Endothelial cell of umbilical vein (primary cell): ENCODE data around the gene TRIP10. TPM values are rescaled to one million over a fixed set of nuclear protein-coding genes. Genes with fewer than 3 reads are reported as not detected.

Source experiments
- BruUV-seq: library from RNA; stranded (reverse); fragments of 400-500 nt; replicated peaks from 2 replicates; lab custom pipeline; 2021; lab: Mats Ljungman, UMichigan
- CTCF ChIA-PET: fragments of 300-600, 350-600 bp; sonication (Branson Sonifier 250); formaldehyde crosslinking; loops from one replicate; lab custom pipeline; 2021; ENCODE audit warnings: antibody characterized with exemption, inconsistent platforms; lab: Charles Lee
- POLR2A ChIA-PET: fragments of 300-600, 350-600 bp; sonication (Branson Sonifier 250); formaldehyde crosslinking; loops from one replicate; lab custom pipeline; 2021; ENCODE audit warnings: antibody characterized with exemption, inconsistent platforms; lab: Charles Lee
- DNase-seq: peaks from one replicate; pipeline ENCODE4 v3.0.0-alpha.2; 2011; ENCODE audit warnings: low read depth, low spot score
- FAIRE-seq: peaks from 2 replicates; lab custom pipeline; 2011; peaks lifted over from hg19 to GRCh38; lab: Jason Lieb, UNC
- H2AFZ ChIP-seq: 2 replicates; pipeline ENCODE4 v1.6.0; 2012; ENCODE audit warnings: low read depth, low read length, control low read depth, inconsistent platforms
- H3K27ac ChIP-seq: 2 replicates; pipeline ENCODE4 v1.5.1; 2011; ENCODE audit warnings: low read depth, mild to moderate bottlenecking, control low read depth, low read length, moderate library complexity; ENCODE audit not compliant: insufficient read depth
- H3K27me3 ChIP-seq, 2 experiments: 2 replicates each; pipeline versions ENCODE4 v1.6.0 to v1.6.1; 2011; ENCODE audit warnings: low read length in 2 of 2, mixed read lengths in 1 of 2; ENCODE audit not compliant: control insufficient read depth in 2 of 2, insufficient read depth in 2 of 2
- H3K36me3 ChIP-seq, 2 experiments: 2 replicates in 1 of 2; 3 replicates in 1 of 2; pipeline ENCODE4 v1.5.1; 2011; ENCODE audit warnings: low read length in 2 of 2, mild to moderate bottlenecking in 1 of 2, moderate library complexity in 1 of 2; ENCODE audit not compliant: control insufficient read depth in 2 of 2, insufficient read depth in 2 of 2; ENCODE audit errors: extremely low read depth in 1 of 2
- H3K4me1 ChIP-seq: 3 replicates; pipeline ENCODE4 v1.5.1; 2011; ENCODE audit warnings: mild to moderate bottlenecking, low read length; ENCODE audit not compliant: control insufficient read depth, insufficient read depth; ENCODE audit errors: extremely low read depth
- H3K4me2 ChIP-seq: 2 replicates; pipeline ENCODE4 v1.6.1; 2011; ENCODE audit warnings: low read length, control low read depth, mixed read lengths; ENCODE audit not compliant: insufficient read depth
- H3K4me3 ChIP-seq, 3 experiments: fragments of 200-600 bp in 1 of 3; sonication (generic), shearing (Covaris generic) in 1 of 3; replicated peaks in 1 of 3; 2 replicates each; pipeline ENCODE4 v1.5.1; 2011 to 2016; ENCODE audit warnings: control low read depth in 3 of 3, low read length in 3 of 3, mild to moderate bottlenecking in 2 of 3, inconsistent platforms in 1 of 3, low read depth in 1 of 3, moderate library complexity in 1 of 3; ENCODE audit not compliant: insufficient read depth in 1 of 3
- H3K79me2 ChIP-seq: 2 replicates; pipeline ENCODE4 v1.6.0; 2012; ENCODE audit warnings: low read length, inconsistent platforms; ENCODE audit not compliant: control insufficient read depth, insufficient read depth
- H3K9ac ChIP-seq: replicated peaks from 2 replicates; pipeline ENCODE3; 2011; ENCODE audit warnings: low read length, control low read depth; ENCODE audit not compliant: insufficient read depth; ENCODE audit errors: extremely low read depth
- H3K9me1 ChIP-seq: replicated peaks from 3 replicates; pipeline ENCODE4 v1.6.0; 2011; ENCODE audit warnings: mild to moderate bottlenecking, low read length; ENCODE audit not compliant: control insufficient read depth, insufficient read depth; ENCODE audit errors: extremely low read depth
- H3K9me3 ChIP-seq: replicated peaks from 2 replicates; pipeline ENCODE4 v1.5.1; 2012; ENCODE audit warnings: low read length, inconsistent platforms; ENCODE audit not compliant: control insufficient read depth, insufficient read depth
- H4K20me1 ChIP-seq: replicated peaks from 2 replicates; pipeline ENCODE3; 2011; ENCODE audit warnings: mild to moderate bottlenecking, low read length; ENCODE audit not compliant: control insufficient read depth, insufficient read depth; ENCODE audit errors: extremely low read depth
- EZH2 ChIP-seq: IDR thresholded peaks from 2 replicates; pipeline ENCODE4 v1.6.1; 2012; ENCODE audit warnings: borderline replicate concordance, low read depth, mild to moderate bottlenecking, moderate library complexity, low read length, inconsistent platforms; ENCODE audit not compliant: severe bottlenecking
- FOS ChIP-seq: IDR thresholded peaks from 2 replicates; pipeline ENCODE4 v1.6.1; 2011; ENCODE audit warnings: mild to moderate bottlenecking, low read length, moderate library complexity, borderline replicate concordance; ENCODE audit not compliant: insufficient read depth
- GATA2 ChIP-seq: IDR thresholded peaks from 2 replicates; pipeline ENCODE4 v1.7.0; 2011; ENCODE audit warnings: low read depth, mild to moderate bottlenecking, moderate library complexity, mixed read lengths, low read length; ENCODE audit not compliant: insufficient read length, insufficient read depth
- JUN ChIP-seq: IDR thresholded peaks from 2 replicates; pipeline ENCODE4 v1.6.1; 2011; ENCODE audit warnings: borderline replicate concordance, low read depth; ENCODE audit not compliant: insufficient read length, insufficient read depth
- MYC ChIP-seq: IDR thresholded peaks from one replicate; pipeline ENCODE4 v1.6.1; 2011; ENCODE audit warnings: mild to moderate bottlenecking, low read depth, low read length
- POLR2A ChIP-seq: IDR thresholded peaks from 2 replicates; pipeline ENCODE4 v1.6.1; 2012; ENCODE audit warnings: low read depth, mild to moderate bottlenecking, control low read depth, low read length
- POLR2AphosphoS5 ChIP-seq: IDR thresholded peaks from 2 replicates; pipeline ENCODE4 v1.6.1; 2012; ENCODE audit warnings: low read depth, mild to moderate bottlenecking, control low read depth, low read length, moderate library complexity; ENCODE audit not compliant: insufficient read depth
- dilution Hi-C: fragments of 300-500 bp; cut with MboI; formaldehyde crosslinking; loops from one replicate; pipeline ENCODE4 v1.15.0; 2019; ENCODE audit warnings: low sequenced_read_pairs; ENCODE audit not compliant: extremely low pct_ligation_motif_present
- intact Hi-C: fragments of 100-400 bp; cut with micrococcal nuclease; formaldehyde crosslinking; loops from one replicate; pipeline ENCODE4 v1.10.0; 2022
- polyA plus RNA-seq, 4 experiments: library from polyadenylated mRNA; depleted of rRNA in 3 of 4; stranded (reverse) in 3 of 4; unstranded in 1 of 4; fragments of >200 nt; gene quantifications; 2 replicates each; pipeline versions ENCODE4 v1.2.1 to v1.2.3, GENCODE V29; 2011 to 2012; ENCODE audit warnings: missing spikeins in 1 of 4
- total RNA-seq: library from RNA; stranded (reverse); gene quantifications from 2 replicates; pipeline ENCODE4 v1.2.3, GENCODE V29; 2021
- TF ChIP-seq, protein P1 (sequence below), 2 donors: IDR thresholded peaks; 1 replicate in 1 of 2; 2 replicates in 1 of 2; pipeline ENCODE4 v1.5.1; 2011; ENCODE audit warnings: low read length in 2 of 2, mild to moderate bottlenecking in 2 of 2, moderate library complexity in 2 of 2, control low read depth in 1 of 2, inconsistent platforms in 1 of 2, low read depth in 1 of 2; ENCODE audit not compliant: insufficient read depth in 1 of 2; ENCODE audit errors: extremely low read depth in 1 of 2
- TF ChIP-seq, protein P2 (sequence below): IDR thresholded peaks from 2 replicates; pipeline ENCODE4 v1.6.1; 2011; ENCODE audit not compliant: insufficient read depth, insufficient read length

The TRIP10 gene
- total and polyA plus RNA-seq, 2 donors (not counting 3 experiments of a cell fraction or from before 2014, with no cell fraction given), result 28.4 to 69.3 TPM

DNA sequence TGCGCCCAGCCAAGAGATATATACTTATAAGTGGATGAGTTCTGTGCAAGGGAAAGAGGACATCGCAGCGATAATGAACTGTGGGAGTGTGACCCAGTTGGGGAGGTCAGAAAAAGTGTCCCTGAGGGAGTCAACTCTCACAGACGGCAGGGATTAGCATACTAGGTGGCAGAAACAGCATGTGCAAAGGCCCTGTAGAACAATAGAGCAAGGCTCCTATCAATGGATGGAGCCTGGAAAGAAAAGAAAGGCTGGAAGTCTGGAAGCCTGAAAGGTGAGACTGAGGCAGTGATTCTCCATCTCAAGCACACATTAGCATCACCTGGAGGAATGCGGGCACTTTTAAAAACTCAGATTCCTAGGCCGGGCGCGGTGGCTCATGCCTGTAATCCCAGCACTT, 48.1 kb upstream of the TRIP10 start:
- dilution Hi-C loops (no loop called here), intact Hi-C loops (no loop called here)
- no peaks in the 10 kb centered on the region for H3K79me2 ChIP-seq
- H3K9ac ChIP-seq, result no peak overlapping the region
- H3K27me3 ChIP-seq, result no peaks in the 10 kb centered on the region
- no peaks in the 10 kb centered on the region for H3K9me3 ChIP-seq
- H3K4me3 ChIP-seq, result no peak overlapping the region
- no peaks in the 10 kb centered on the region for H3K36me3 ChIP-seq
- ChIA-PET CTCF (interaction anchor here (1.1 kb wide), 1 partner anchor 39 kb away, joined by 3 read pairs; no protein-coding TSS in a partner anchor), POLR2A (no interaction called here)
- H3K9me1 ChIP-seq, result no peaks in the 10 kb centered on the region
- TF ChIP-seq, protein P1, sequence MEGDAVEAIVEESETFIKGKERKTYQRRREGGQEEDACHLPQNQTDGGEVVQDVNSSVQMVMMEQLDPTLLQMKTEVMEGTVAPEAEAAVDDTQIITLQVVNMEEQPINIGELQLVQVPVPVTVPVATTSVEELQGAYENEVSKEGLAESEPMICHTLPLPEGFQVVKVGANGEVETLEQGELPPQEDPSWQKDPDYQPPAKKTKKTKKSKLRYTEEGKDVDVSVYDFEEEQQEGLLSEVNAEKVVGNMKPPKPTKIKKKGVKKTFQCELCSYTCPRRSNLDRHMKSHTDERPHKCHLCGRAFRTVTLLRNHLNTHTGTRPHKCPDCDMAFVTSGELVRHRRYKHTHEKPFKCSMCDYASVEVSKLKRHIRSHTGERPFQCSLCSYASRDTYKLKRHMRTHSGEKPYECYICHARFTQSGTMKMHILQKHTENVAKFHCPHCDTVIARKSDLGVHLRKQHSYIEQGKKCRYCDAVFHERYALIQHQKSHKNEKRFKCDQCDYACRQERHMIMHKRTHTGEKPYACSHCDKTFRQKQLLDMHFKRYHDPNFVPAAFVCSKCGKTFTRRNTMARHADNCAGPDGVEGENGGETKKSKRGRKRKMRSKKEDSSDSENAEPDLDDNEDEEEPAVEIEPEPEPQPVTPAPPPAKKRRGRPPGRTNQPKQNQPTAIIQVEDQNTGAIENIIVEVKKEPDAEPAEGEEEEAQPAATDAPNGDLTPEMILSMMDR (IDR thresholded peaks at IDR 0.05; ENCODE audit: extremely low read depth in 1 of 2, insufficient read depth in 1 of 2, low read depth in 1 of 2, low read length in 2 of 2), result no peak
- TF ChIP-seq FOS, result no peak
- no peak for TF ChIP-seq EZH2
- no peak for TF ChIP-seq POLR2A
- no peak for TF ChIP-seq MYC
- no peak for TF ChIP-seq POLR2AphosphoS5
- TF ChIP-seq, protein P2, sequence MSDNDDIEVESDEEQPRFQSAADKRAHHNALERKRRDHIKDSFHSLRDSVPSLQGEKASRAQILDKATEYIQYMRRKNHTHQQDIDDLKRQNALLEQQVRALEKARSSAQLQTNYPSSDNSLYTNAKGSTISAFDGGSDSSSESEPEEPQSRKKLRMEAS, result no peak
- TF ChIP-seq GATA2, result no peak
- no peak for TF ChIP-seq JUN
- BruUV-seq, result no TSS peak
- H3K27ac ChIP-seq, result no peak overlapping the region
- DNase-seq, result no peak
- H3K4me2 ChIP-seq, result no peak overlapping the region
- H4K20me1 ChIP-seq, result no peaks in the 10 kb centered on the region
- H2AFZ ChIP-seq, result no peak overlapping the region
- H3K4me1 ChIP-seq, result no peaks in the 10 kb centered on the region
- no peak for FAIRE-seq
